HCT116 (cell line): ENCODE measurements around the gene INPP5K. TPM values are rescaled to one million over a fixed set of nuclear protein-coding genes. Genes with fewer than 3 reads are reported as not detected.

Experiments used
- ATAC-seq: fragments of 200-7000 bp; cut with Tn5 transposase; 2 replicates; pipeline ENCODE4 v1.9.1; 2020; ENCODE audit warnings: mild to moderate bottlenecking, moderate library complexity
- BruUV-seq: library from RNA; stranded (reverse); fragments of 400-500 nt; replicated peaks from 2 replicates; lab custom pipeline; 2021; lab: Mats Ljungman, UMichigan
- CTCF ChIA-PET: fragments of 300-600 bp; sonication (Branson Sonifier 250); formaldehyde crosslinking; loops from one replicate; lab custom pipeline; 2021; ENCODE audit warnings: antibody characterized with exemption; lab: Charles Lee
- POLR2A ChIA-PET: fragments of 300-600, 350-600 bp; sonication (Branson Sonifier 250); formaldehyde crosslinking; loops from one replicate; lab custom pipeline; 2021; ENCODE audit warnings: antibody characterized with exemption; lab: Charles Lee
- RAD21 ChIA-PET, 2 experiments: fragments of 300-600 bp; sonication (Branson Sonifier 250); formaldehyde crosslinking; loops; one replicate each; lab custom pipeline; 2023; ENCODE audit warnings: low total read pairs in 2 of 2; ENCODE audit not compliant: uncharacterized antibody in 2 of 2, unreplicated experiment in 2 of 2, low non-redundant PET in 1 of 2; lab: Charles Lee
- DNase-seq: peaks from one replicate; pipeline ENCODE4 v3.0.0-alpha.2; 2010; ENCODE audit warnings: low read depth, low spot score
- H2AFZ ChIP-seq: fragments of 200-600 bp; shearing (Covaris generic), sonication (generic); 2 replicates; pipeline ENCODE4 v1.6.1; 2017; ENCODE audit warnings: low read depth, mixed run types, mixed read lengths, antibody characterized with exemption, low read length; ENCODE audit not compliant: poor library complexity, severe bottlenecking
- H3K27ac ChIP-seq: 2 replicates; pipeline ENCODE4 v1.5.1; 2012; ENCODE audit warnings: low read depth, low read length
- H3K27me3 ChIP-seq: fragments of 200-600 bp; sonication (generic); 2 replicates; pipeline ENCODE4 v1.6.1; 2016; ENCODE audit warnings: mixed run types, low read length, mixed read lengths; ENCODE audit not compliant: insufficient read depth
- H3K36me3 ChIP-seq, 2 experiments: fragments of 200-500 bp in 1 of 2; fragments of 200-600 bp in 1 of 2; sonication (Bioruptor generic) in 1 of 2; sonication (generic) in 1 of 2; 2 replicates each; pipeline versions ENCODE4 v1.5.1 to v1.6.1; 2014 to 2016; ENCODE audit warnings: low read length in 2 of 2, inconsistent platforms in 1 of 2, mixed read lengths in 1 of 2, mixed run types in 1 of 2; ENCODE audit not compliant: insufficient read depth in 2 of 2, control insufficient read depth in 1 of 2
- H3K4me1 ChIP-seq, 2 experiments: fragments of 200-600 bp in 1 of 2; sonication (generic) in 1 of 2; 2 replicates each; pipeline versions ENCODE4 v1.5.1 to v1.6.1; 2012 to 2017; ENCODE audit warnings: low read length in 2 of 2, inconsistent platforms in 1 of 2, mild to moderate bottlenecking in 1 of 2, mixed read lengths in 1 of 2, mixed run types in 1 of 2, moderate library complexity in 1 of 2; ENCODE audit not compliant: insufficient read depth in 2 of 2, control insufficient read depth in 1 of 2
- H3K4me2 ChIP-seq: fragments of 200-600 bp; sonication (generic); 2 replicates; pipeline ENCODE4 v1.6.1; 2017; ENCODE audit warnings: mixed run types, low read length, mixed read lengths
- H3K4me3 ChIP-seq, 2 experiments: fragments of 200-600 bp in 1 of 2; sonication (generic) in 1 of 2; replicated peaks in 1 of 2; 2 replicates each; pipeline ENCODE4 v1.5.1; 2011 to 2016; ENCODE audit warnings: low read length in 2 of 2, control low read depth in 1 of 2, low read depth in 1 of 2, mild to moderate bottlenecking in 1 of 2, mixed read lengths in 1 of 2, mixed run types in 1 of 2
- H3K79me2 ChIP-seq: fragments of 200-600 bp; sonication (generic); 2 replicates; pipeline ENCODE4 v1.6.1; 2017; ENCODE audit warnings: mild to moderate bottlenecking, mixed run types, low read length, moderate library complexity, mixed read lengths; ENCODE audit not compliant: insufficient read depth
- H3K9ac ChIP-seq: fragments of 200-600 bp; sonication (generic); 2 replicates; pipeline ENCODE4 v1.6.1; 2016; ENCODE audit warnings: low read length, mixed read lengths
- H3K9me2 ChIP-seq: fragments of 200-600 bp; sonication (generic), shearing (Covaris generic); 2 replicates; pipeline ENCODE4 v1.6.1; 2017; ENCODE audit warnings: mixed run types, mild to moderate bottlenecking, moderate library complexity; ENCODE audit not compliant: insufficient read depth
- H3K9me3 ChIP-seq, 2 experiments: fragments of 200-500 bp in 1 of 2; fragments of 200-600 bp in 1 of 2; sonication (Bioruptor generic) in 1 of 2; sonication (generic) in 1 of 2; 2 replicates each; pipeline ENCODE4 v1.6.1; 2014 to 2017; ENCODE audit warnings: low read length in 2 of 2, mixed read lengths in 2 of 2, inconsistent platforms in 1 of 2, low read depth in 1 of 2, mild to moderate bottlenecking in 1 of 2, mixed run types in 1 of 2, moderate library complexity in 1 of 2; ENCODE audit not compliant: control insufficient read depth in 1 of 2, insufficient read depth in 1 of 2
- H4K20me1 ChIP-seq: fragments of 200-600 bp; sonication (generic), shearing (Covaris generic); 2 replicates; pipeline ENCODE4 v1.6.1; 2017; ENCODE audit warnings: mixed run types, mild to moderate bottlenecking, moderate library complexity; ENCODE audit not compliant: insufficient read depth
- ATF3 ChIP-seq: IDR thresholded peaks from 2 replicates; pipeline ENCODE4 v1.6.1; 2012
- CBX3 ChIP-seq: IDR thresholded peaks from 2 replicates; pipeline ENCODE4 v1.6.1; 2012; ENCODE audit warnings: low read depth
- EGR1 ChIP-seq: IDR thresholded peaks from 2 replicates; pipeline ENCODE4 v1.6.1; 2012; ENCODE audit warnings: low read depth
- ELF1 ChIP-seq: IDR thresholded peaks from 2 replicates; pipeline ENCODE4 v1.6.1; 2012; ENCODE audit warnings: low read depth, borderline replicate concordance
- EZH2phosphoT487 ChIP-seq: fragments of 200-600 bp; IDR thresholded peaks from 2 replicates; pipeline ENCODE4 v1.6.1; 2018; ENCODE audit warnings: antibody characterized with exemption, borderline replicate concordance
- FOSL1 ChIP-seq: IDR thresholded peaks from 2 replicates; pipeline ENCODE4 v1.6.1; 2012; ENCODE audit warnings: low read depth
- JUND ChIP-seq: IDR thresholded peaks from 2 replicates; pipeline ENCODE4 v1.6.1; 2012
- MAX ChIP-seq: IDR thresholded peaks from 2 replicates; pipeline ENCODE4 v1.6.1; 2012
- POLR2A ChIP-seq: IDR thresholded peaks from 2 replicates; pipeline ENCODE4 v1.7.0; 2011; ENCODE audit warnings: borderline replicate concordance; ENCODE audit not compliant: insufficient read depth, insufficient read length; ENCODE audit errors: extremely low read depth
- RAD21 ChIP-seq: IDR thresholded peaks from 2 replicates; pipeline ENCODE4 v1.6.1; 2012; ENCODE audit warnings: low read depth, mild to moderate bottlenecking
- REST ChIP-seq: IDR thresholded peaks from 2 replicates; pipeline ENCODE4 v1.6.1; 2012; ENCODE audit warnings: low read depth
- SIN3A ChIP-seq: IDR thresholded peaks from 2 replicates; pipeline ENCODE4 v1.6.1; 2012; ENCODE audit warnings: low read depth
- SP1 ChIP-seq: IDR thresholded peaks from 2 replicates; pipeline ENCODE4 v1.6.1; 2012; ENCODE audit warnings: low read depth
- SRF ChIP-seq: IDR thresholded peaks from 2 replicates; pipeline ENCODE4 v1.6.1; 2012; ENCODE audit warnings: low read depth
- TCF7L2 ChIP-seq: IDR thresholded peaks from 2 replicates; pipeline ENCODE4 v1.7.0; 2011; ENCODE audit warnings: borderline replicate concordance, inconsistent platforms; ENCODE audit not compliant: insufficient read depth, insufficient read length; ENCODE audit errors: extremely low read depth
- ZFX ChIP-seq: fragments of 450-650 bp; IDR thresholded peaks from 2 replicates; pipeline ENCODE4 v1.6.1; 2017
- ZNF274 ChIP-seq: fragments of 200-500 bp; sonication (Bioruptor generic); IDR thresholded peaks from 2 replicates; pipeline ENCODE4 v1.6.1; 2014; ENCODE audit warnings: mild to moderate bottlenecking, low read depth, low read length, inconsistent platforms
- intact Hi-C: fragments of 100-400 bp; cut with micrococcal nuclease; formaldehyde crosslinking; loops from 2 replicates; pipeline ENCODE4 v1.10.0; 2022
- total RNA-seq: library from RNA; stranded (reverse); gene quantifications from one replicate; pipeline ENCODE4 v1.2.1, GENCODE V29; 2021; ENCODE audit not compliant: unreplicated experiment

INPP5K gene
- total RNA-seq, 1 experiment from 2014 or later: 25.6 TPM

- peaks cover 37 to 54% of the 10 kb centered on the region in 2 experiments; a peak in 3 of 4 replicates for H3K36me3 ChIP-seq
- H2AFZ ChIP-seq: no peak overlapping the region
- no peak for TF ChIP-seq TCF7L2
- no peak for TF ChIP-seq EGR1
- no peak for TF ChIP-seq SRF
- TF ChIP-seq ZNF274: no peak
- no peak for TF ChIP-seq ELF1
- TF ChIP-seq CBX3: no peak
- no peak for TF ChIP-seq MAX
- TF ChIP-seq FOSL1: no peak
- no peak for TF ChIP-seq POLR2A
- TF ChIP-seq ATF3: no peak
- no peak for TF ChIP-seq EZH2phosphoT487
- no peak for TF ChIP-seq SIN3A
- TF ChIP-seq RAD21: no peak
- no peak for TF ChIP-seq SP1
- TF ChIP-seq REST: no peak
- TF ChIP-seq ZFX: no peak
- no peak for TF ChIP-seq JUND
- H4K20me1 ChIP-seq: no peaks in the 10 kb centered on the region
- POLR2A ChIA-PET: no interaction called here
- intact Hi-C loops: no loop called here
- ATAC-seq: no peak
- RAD21 ChIA-PET: no interaction called here
- CTCF ChIA-PET: no interaction called here
- H3K9me2 ChIP-seq: no peaks in the 10 kb centered on the region
- H3K4me1 ChIP-seq: no peaks in the 10 kb centered on the region
- H3K4me2 ChIP-seq: no peak overlapping the region
- no peaks in the 10 kb centered on the region for H3K27me3 ChIP-seq
- no peak overlapping the region for H3K4me3 ChIP-seq
- H3K27ac ChIP-seq: no peak overlapping the region
- no peak for DNase-seq
- no TSS peak for BruUV-seq
- no peak overlapping the region for H3K9ac ChIP-seq
- peaks cover 57% of the 10 kb centered on the region for H3K79me2 ChIP-seq
- no peaks in the 10 kb centered on the region for H3K9me3 ChIP-seq
These were observed 36.5 kb upstream of the INPP5K start for GRCh38 chr17:1552932-1553331.
